ENCODE measurements around the gene VSIR. TPM values are rescaled to one million over a fixed set of nuclear protein-coding genes. Genes with fewer than 3 reads are reported as not detected.

The VSIR gene
- total RNA-seq, 1 donor from 2014 or later: 117 TPM

- Histone ChIP-seq H3K4me1 (peaks cover 77% of the 10 kb centered on the region), H3K9me3 (peaks cover 7% of the 10 kb centered on the region), H3K27ac (peak overlapping the region; percentile 80), H3K4me3 (no peak overlapping the region), H3K36me3 (peaks cover 26% of the 10 kb centered on the region), H3K27me3 (ENCODE audit: low read depth) (no peaks in the 10 kb centered on the region)
- ATAC-seq: no peak
- DNase-seq: no peak
- intact Hi-C loops (cut with DNase I): no loop called here
- no peak for TF ChIP-seq CTCF (IDR thresholded peaks at IDR 0.05)
These were observed 26.2 kb downstream of the VSIR start for GRCh38 chr10:71747039-71747531.

GRCh38 chr10:71746344-71747037, 26.8 kb downstream of the VSIR start:
- ATAC-seq: peak; percentile 43 to 66
- peak overlapping the region; percentile 80 for H3K27ac ChIP-seq

GRCh38 chr10:71745664-71746250, 27.6 kb downstream of the VSIR start:
- intact Hi-C loops (cut with DNase I): no loop called here
- no peak for DNase-seq
- Histone ChIP-seq H3K4me1 (peaks cover 74% of the 10 kb centered on the region), H3K36me3 (peaks cover 14% of the 10 kb centered on the region), H3K27me3 (ENCODE audit: low read depth) (no peaks in the 10 kb centered on the region), H3K9me3 (peaks cover 7% of the 10 kb centered on the region), H3K4me3 (no peak overlapping the region), H3K27ac (peak overlapping the region; percentile 80)
- no peak for TF ChIP-seq CTCF (IDR thresholded peaks at IDR 0.05)
- ATAC-seq: no peak

More at GRCh38 chr10:71746344-71747037, 26.8 kb downstream of the VSIR start:
- peaks cover 7% of the 10 kb centered on the region for H3K9me3 ChIP-seq
- intact Hi-C loops (cut with DNase I): no loop called here
- H3K36me3 ChIP-seq: peaks cover 20% of the 10 kb centered on the region
- H3K27me3 ChIP-seq (ENCODE audit: low read depth): no peaks in the 10 kb centered on the region
- no peak overlapping the region for H3K4me3 ChIP-seq
- peak; percentile 31 for TF ChIP-seq CTCF (IDR thresholded peaks at IDR 0.05)
- H3K4me1 ChIP-seq: peaks cover 76% of the 10 kb centered on the region
- peak; percentile 71 for DNase-seq

- Histone ChIP-seq H3K27ac (peak overlapping the region; percentile 80), H3K9me3 (peaks cover 7% of the 10 kb centered on the region), H3K4me3 (no peak overlapping the region), H3K27me3 (ENCODE audit: low read depth) (no peaks in the 10 kb centered on the region), H3K4me1 (peaks cover 72% of the 10 kb centered on the region), H3K36me3 (peaks cover 8% of the 10 kb centered on the region)
- DNase-seq (no peak), ATAC-seq (no peak)
- TF ChIP-seq CTCF (IDR thresholded peaks at IDR 0.05): no peak
- intact Hi-C loops (cut with DNase I): no loop called here
These were observed 28.2 kb downstream of the VSIR start for GRCh38 chr10:71744897-71745663.

- no peak for TF ChIP-seq CTCF (IDR thresholded peaks at IDR 0.05)
- intact Hi-C loops (cut with DNase I): no loop called here
- no peaks in the 10 kb centered on the region for H3K36me3 ChIP-seq
- peak overlapping the region; percentile 11 for H3K27ac ChIP-seq
- H3K27me3 ChIP-seq (ENCODE audit: low read depth): no peaks in the 10 kb centered on the region
- no peak for DNase-seq
- peaks cover 7% of the 10 kb centered on the region for H3K9me3 ChIP-seq
- H3K4me3 ChIP-seq: no peak overlapping the region
- peaks cover 66% of the 10 kb centered on the region for H3K4me1 ChIP-seq
- no peak for ATAC-seq
These were observed 29.5 kb downstream of the VSIR start for GRCh38 chr10:71743866-71744265.
